CD4-positive, alpha-beta T cell treated with Interleukin-10 for 1 hour (primary cell): ENCODE results near the gene FDXR.

Experiments used
- DNase-seq: peaks from one replicate; pipeline ENCODE4 v3.0.0-alpha.2; 2020

FDXR gene

DNA sequence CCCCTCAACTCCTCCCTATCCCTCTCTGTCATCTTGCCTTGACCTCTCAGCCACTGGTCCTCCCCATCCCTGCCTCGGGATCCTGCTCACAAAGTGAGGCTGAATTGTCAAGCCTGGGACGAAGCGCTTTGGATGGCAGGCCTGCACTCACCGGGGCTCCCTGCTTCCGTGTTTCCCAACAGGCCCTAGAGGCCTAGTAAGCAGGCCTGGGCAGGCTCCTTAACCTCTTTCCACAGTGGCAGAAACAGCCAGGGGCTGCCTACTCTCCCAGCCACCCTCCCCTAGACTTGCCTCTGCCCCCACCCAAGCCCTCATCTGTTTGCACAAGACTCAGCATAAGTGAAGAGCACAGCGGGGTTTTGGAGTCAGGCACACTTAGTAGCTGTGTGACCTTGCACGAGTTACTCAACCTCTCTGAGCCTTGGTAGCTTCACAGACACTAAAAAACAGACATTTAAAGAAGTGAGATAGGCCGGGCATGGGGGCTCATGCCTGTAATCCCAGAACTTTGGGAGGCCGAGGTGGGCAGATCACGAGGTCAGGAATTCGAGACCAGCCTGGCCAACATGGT, 25.7 kb upstream of the FDXR start:
- DNase-seq, result no peak

DNA sequence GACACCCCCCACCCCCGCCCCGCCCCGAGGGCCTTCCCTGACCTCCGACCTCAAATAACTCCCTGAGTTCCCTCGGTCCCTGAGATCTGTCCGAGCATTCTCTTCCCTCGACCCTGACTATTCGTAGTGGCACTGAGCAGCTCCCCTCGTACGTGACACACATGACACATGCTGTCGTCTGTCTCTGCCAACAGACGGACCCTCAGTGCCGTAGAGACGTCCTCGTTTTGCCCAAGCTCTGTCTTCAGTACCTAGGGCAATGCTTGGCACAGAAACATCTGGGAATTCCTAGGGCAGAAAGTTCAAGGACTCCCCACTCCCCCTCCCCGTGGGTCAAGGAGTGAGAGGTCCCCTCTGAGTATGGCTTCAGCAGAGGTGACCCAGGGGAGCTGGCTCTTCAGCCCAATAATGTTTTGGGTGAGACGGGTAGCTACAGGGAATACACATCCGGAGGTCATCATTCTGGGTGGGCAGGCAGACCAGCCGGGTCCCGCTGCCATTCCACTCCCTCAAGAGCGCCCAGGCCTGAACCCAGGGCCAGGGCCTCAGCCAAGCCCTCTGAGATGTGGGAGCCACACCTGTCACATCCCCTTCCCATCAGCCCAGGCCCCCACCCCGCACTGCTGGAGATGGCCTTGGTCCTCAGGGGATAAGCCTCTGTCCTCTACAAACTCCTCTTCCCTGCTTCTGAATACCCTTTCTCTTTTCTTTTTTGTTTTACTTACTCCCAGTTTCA, 21.3 kb upstream of the FDXR start:
- DNase-seq, result no peak

DNA sequence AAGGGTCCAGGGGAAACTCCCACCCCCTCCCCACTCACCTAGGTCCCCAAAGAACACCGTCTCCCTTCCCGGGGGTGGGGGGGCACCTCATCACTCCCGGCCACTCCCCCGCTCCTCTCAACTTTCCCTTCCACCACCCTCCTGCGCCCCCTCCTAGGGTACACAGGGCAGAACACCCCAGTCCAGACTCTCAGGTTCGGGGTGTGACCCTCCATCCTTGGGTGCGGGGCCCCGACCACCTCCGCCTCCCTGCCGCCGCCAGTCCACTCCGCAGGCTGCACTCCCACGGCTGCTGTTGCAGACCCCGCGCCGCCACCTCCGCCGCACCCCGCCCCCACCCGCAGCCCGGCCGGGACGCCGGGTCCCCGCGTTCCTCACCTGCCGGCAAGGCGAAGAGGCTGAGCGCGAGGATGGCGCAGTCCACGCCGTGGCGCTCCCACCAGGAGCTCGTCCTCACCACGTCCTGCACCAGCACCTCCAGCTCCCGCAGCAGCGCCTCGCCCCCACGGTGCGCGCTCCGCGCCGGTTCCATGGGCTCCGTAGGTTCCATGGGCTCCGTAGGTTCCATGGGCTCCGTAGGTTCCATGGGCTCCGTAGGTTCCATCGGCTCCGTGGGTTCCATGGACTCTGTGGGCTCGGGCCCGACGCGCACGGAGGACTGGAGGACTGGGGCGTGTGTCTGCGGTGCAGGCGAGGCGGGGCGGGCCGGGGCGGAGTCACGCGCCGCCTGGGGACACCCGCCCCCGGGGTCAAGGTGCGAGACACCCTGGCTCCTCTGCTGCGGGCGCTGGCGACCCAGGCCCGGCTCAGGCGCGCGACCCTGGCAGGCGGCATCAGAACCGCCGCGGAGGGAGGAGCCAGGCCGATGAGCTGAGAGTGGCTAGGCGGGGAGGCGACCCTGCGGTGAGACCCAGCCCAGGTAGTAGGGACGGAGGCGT, 20.4 kb upstream of the FDXR start, which contains the start of gene FADS6:
Gene FADS6 (minus strand): TSS at position 660 of the 938 bp plus-strand sequence. CDS start 38 bp downstream, at position 622.
- DNase-seq, result peak; percentile 7

DNA sequence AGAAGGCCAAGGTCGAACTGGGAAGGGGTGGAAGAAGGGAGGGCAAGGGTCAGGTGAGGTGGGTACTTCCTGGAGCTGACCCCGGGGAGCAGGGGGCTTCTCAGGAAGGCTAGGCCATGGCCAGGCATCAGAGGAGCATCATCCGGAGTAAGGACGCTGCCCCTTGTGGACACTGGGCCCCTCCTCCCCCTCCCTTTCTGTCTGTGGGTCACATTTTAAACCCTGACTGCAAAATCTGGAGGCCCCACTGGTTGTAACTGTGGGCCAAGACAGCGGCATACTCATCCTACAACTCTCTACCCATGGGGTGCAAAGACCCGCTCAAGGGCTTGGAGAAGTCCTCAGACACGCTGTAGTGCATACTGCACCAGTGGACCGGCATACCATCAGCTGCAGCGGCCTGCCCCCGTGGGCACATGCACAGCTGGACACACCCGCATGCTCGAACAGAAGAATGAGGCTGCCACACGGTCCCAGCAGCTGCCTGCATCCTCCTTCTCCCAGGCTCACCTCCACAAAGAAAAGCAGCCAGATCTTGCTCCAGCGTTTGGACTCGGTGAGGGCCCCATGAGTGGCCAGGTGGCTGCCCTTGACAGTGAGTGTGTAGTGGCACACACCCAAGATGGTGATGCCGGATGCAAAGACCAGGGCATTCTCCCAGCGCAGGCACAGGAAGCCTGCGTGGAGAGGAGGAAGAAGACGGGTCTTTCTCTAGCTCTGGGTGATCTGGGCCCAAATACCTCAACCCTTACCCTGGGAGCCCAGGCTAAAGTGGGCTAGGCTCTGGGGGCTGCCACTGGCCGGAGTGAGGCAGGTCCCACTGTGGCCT, 19.4 kb upstream of the FDXR start:
- no peak for DNase-seq

DNA sequence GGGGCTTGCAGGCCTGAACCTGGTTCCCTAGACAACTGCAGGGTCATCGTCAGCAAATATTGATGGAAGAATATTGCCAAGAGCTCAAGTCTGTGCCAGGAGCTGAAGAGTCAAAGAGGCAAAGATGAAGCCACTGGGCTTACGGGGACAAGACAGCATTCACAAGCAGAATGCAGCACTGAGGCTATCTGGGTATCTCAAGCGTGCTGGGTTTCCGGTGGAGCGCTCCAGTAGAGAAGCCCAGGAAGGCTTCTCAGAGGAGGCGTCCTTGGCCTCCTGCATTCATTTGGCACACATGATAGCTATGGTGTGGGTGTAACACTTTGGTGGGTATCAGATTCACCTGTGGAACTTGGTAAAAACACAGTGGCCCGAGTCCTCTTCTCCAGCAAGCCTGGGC, 17.8 kb upstream of the FDXR start:
- DNase-seq, result no peak

DNA sequence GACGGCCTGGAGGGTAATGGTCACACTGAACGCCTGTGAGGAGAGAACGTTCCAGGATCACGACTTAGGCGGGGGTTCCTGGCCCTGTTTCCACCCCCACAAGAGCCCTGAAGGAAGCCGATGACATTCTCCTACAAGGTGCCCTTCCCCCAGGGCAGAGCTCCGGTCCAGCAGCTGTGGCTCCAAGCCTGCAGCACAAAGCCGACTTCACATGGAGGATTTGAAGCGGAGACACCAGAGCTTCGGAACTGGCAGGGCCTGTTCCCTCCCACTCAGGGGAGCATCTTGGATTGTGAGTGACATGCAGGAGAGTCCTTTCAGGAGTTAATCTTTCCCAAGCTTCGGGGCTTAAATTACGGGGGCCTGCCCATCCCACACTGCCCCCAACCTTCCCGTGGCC, 15.7 kb upstream of the FDXR start:
- no peak for DNase-seq

DNA sequence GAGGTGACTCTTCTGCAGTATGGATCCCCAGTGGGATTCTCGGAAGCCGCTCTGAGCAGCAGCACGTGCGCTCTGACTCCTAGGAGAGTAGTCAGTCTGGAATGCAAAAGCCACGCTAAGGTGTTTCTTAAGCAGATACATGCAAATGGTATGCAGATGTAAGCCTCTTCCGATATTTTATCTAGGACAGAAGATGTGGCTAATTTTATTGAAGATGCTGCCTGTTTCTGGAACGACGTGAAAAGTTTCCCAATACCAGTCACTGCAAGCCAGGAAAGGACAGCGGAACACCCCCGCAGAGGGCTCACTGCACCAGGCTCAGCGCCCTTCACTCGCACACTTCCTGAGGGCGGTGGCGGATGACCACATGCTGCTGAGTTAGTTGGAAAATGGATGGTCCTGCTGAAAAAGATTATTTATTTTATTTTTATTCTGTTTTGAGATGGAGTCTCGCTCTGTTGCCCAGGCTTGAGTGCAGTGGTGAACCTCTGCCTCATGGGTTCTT, 10.5 kb upstream of the FDXR start:
- no peak for DNase-seq

DNA sequence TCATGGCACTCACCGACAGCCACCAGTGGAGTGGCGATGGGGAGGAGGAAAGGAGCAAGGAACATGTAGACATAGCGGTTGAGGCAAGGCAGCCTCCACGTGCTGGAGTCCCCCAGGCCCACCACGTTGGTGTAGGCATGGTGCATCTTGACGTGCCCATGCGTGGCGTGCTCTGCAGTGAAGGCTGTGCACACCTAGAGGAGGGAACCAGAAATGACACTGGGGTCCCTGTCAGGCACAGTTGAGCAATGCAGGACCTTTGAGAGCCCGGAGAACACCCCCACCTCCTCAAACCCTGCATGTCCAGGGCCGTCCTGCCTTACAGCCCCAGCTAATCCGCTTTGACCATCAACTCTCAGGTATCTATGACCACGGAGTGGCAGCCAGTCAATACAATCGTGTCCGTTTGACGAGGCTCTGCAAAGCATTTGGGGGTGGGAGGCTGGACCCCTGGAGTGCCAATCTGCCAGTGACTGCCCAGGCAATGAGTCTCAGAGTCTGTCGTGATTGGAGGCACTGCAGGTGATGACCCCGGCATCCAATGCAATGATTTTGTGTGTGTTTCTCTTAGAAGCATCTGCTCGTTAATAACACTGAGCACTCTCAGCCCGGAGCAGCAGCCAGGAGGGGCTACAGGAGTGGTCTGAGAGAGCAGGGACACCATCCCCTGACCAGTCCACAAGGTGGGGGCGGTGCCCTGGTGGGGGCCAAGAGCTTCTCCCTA, 9.9 kb upstream of the FDXR start:
- DNase-seq, result no peak

DNA sequence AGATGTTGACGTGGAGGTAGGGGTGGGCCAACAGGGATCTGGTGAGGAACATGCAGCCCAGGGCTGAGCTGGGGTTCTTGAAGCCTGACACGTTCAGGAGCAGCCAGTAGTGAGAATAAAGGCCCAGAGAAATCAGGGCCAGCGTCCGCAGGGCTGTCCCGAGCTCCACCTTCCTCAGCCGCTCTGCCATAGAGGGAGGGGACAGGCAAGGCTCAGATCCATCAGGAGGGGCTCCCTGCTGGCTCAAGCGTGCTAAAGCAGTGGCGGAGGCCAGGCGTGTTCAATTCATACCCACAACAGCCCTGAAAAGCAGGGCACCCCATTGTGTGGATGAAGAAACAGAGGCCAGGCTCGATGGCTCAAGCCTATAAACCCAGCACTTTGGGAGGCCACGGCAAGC, 8.3 kb upstream of the FDXR start:
- DNase-seq, result no peak

DNA sequence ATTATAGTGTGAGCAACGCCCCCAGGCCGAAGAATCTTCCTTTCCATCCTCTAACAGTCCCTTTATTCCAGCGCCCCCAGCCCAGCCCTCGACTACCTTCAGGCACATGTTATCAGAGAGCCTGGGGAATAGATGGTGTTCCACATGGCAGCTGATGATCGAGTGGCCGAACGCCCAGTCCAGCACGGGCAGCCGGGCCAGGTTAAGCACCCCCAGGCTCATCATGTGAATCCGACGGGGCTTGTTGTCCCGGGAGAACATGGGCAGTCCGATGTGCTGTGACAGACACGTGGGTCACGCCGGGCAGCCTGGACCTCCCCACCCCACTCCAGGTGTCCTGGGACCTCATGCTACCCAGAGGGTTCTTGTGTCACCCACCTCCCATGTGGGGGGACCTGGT, 6.5 kb upstream of the FDXR start:
- no peak for DNase-seq

DNA sequence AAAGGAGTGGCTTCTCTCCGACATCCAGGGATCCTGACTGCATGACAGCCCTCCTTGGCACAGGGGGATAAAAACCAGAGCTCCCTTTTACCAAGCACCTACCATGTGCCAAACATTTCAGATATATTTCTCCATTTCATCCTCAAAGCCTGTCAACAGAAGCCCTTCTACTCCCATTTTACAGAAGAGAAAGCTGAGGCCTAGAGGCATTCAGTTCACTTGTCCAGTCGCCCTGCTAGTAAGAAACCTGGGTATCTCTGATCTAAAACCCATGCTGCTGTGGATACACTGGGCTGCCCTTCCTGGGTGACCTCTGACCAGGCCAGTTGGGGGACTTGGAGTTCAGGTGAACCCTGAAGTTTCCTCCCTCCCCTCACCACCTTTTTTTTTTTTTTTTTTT, 5.9 kb upstream of the FDXR start:
- DNase-seq, result no peak

DNA sequence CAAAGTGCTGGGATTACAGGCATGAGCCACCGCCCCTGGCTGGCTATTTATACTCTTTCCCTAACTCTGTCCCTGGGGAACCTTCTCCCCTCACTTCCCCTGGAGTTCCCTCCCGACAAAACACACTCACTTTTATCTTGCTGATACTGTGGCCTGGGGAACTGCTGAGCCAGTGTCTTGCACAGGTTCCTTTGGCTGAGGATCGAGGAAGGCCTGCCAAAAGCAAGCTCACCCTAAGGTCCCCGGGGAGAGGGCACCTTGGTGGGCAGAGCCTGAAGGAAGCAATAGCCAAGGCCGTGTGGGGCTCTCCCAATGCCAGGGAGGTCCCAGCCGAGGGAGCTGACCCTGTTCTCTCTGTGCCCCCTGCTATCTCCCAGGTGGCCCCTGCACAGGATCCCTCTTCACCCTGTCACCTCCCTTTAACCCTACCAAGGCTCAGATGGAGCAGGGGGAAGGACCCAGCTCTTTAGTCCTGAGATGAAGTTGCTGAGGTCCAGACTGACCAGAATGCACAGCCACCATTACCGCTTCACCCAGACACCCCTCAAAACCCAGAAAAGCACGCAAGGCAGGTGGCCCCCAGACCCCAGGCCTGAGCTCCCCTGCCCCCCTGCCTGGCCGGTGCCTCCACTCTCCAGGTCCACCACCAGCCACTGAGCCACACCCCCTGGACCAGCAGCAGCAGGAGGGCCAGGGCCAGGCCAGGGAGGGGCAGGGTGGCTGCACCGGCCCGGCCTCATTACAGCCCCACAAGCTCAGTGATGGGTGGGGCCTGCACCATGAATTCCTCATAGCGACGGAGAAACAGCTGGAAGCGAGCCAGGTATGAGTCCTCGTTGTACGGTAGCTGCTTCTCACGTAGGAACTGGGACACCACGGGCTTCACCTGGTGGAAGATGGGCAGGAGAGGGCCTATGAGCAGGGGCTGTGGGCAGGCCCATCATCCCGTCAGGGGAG, 5.1 kb upstream of the FDXR start:
- no peak for DNase-seq

DNA sequence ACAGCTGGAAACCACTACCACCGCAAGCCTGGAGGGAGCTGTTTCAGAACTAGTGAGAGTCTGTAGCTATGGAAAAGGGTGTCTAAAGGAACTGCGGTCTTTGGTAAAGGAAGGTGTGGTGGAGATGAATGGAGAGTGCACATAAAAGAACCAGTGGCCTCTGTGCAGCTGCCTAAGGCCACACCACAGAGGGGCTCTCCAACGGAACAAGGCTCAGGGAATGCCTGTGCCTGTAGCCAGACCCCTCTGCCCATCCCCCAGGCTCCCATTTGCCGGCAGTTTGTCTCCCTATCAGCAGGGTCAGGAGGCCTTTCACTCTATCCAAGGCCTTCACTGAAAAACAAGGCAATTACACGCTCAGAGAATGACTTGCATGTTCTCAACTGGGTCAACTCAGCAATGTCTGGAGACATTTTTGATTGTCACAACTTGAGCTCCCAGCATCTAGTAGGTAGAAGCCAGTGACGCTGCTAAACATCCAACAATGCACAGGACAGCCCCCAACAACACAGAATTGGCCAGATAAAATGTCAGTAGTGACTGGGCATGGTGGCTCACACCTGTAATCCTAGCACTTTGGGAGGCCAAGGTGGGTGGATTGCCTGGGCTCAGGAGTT, 3.3 kb upstream of the FDXR start:
- DNase-seq, result no peak

DNA sequence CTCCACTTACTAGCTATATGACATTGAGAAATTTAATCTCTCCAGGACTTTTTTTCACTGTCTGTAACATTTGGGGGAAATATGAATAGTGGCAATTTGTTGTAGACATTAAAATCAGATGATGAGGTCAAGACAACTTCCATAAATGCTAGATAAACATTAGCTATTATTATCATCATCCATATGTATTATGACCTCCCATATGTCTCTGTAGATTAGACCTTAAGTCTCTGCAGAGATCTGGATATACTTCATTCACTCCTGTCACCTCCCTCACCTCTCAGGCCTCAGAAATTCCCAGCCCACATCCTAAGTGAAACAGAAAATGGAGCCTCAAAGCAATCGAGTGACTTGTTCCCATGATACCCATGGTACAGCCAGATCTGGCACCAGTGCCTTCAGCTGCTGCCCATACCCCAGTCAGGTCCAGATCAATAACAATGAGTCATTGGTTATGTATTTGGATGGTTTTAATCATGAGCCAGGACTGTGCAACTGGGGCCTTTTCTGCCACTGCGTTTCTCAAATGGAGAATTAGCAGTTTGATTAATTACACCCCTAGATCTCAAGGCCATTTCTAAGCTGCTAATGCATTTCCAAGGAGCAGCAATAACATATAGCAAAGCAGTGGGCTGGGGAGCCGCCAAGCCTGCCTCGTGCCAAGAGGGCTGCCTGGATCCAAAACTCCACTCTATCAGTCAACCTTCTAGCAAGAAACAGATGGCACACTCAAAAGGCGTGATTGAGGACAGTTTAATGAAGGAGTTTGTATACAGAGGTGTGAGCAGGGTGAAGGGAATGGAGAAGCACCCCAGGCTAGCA, 2.6 kb upstream of the FDXR start:
- DNase-seq, result no peak

DNA sequence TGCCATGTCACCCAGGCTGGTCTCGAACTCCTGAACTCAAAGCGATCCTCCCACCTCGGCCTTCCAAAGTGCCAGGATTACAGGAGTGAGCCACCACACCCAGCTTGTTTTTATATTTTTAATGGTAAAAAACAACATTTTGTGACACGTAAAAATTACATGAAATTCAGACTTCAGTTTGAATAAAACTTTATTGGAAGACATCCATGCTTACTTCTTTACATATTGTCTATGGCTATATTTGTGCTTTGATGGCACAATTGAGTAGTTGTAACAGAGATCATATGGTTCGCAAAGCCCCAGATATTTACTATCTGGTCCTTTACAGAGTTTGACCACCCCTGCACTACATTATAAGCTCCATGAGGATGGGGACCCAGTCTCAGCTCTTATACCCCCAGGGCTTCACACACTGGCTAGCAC, 1.8 kb upstream of the FDXR start:
- no peak for DNase-seq

DNA sequence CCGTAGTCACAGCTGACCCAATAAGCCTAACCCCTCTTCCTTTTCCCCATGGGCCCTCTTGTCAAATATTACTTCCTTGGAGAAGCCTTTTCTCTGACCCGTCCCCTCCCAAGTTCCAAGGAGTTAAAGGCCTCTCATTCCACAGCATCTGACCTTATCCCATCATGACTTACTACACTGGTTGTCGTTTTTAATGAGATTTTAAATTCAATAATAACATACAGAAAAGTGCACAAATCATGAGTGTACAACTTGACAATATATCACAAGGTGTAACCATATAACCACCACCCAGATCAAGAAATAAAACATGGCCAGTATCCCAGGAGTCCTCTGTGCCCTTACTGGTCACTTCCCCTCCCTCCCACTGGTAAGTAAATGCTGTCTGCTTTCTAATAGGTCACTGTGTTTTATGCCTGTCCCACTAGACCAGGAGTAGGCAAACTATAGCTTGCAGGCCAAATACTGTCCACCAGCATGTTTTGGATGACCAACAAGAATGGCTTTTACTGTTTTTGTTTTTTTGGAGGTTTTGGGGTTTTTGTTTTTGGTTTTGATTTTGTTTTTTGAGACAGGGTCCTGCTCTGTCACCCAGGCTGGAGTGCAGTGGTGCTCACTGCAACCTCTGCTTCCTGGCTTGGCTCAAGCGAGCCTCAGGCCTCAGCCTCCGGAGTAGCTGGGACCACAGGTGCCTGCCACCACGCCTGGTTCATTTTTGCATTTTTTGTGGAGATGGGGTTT, 1.2 kb upstream of the FDXR start:
- no peak for DNase-seq

DNA sequence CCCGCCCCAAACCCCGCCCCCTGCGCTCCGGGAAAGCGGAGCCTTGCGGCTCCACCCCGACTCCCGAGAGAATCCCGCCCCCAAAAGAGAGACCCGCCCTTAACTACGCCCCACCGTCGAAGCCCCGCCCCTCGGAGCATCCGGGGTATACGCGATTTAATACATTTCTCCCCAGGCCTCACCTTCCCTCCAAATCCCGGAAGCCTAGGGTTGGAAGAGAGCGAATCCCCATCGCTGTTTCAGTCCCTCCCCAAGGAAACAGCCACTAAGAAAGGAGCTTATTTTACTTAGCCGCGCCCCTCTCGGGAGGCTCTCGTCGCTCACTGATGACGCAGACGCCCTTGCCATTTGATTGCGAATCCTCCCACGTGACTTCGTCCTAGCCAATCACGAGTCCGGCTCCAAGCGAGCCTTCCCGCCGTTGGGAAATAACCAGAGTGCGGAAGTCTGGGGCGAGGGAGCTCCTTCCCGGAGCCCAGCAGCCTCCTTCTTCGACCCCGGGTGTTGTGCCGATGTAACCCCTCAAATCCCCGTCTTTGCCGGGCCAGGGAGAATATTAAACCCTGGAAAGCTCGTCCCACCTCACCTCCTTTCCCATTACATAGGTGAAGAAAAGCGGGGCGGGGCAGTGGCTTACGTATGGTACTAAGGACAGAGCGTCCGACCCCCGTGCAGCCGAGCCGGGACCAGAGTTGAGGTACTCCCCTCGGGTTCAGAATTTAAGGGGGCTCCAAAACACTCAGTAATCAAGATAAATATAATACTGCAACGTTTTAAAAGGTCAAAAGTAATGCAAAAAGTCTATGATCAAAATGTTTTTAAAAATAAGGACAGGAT, 461 bp upstream of the FDXR start:
- DNase-seq, result peak; percentile 100
